ENCODE measurements around the gene USB1. TPM values are rescaled to one million over a fixed set of nuclear protein-coding genes. Genes with fewer than 3 reads are reported as not detected.

Gene USB1
- total and polyA plus RNA-seq, 2 experiments from 2014 or later: 79.6 to 118 TPM

- TF ChIP-seq, protein P1, sequence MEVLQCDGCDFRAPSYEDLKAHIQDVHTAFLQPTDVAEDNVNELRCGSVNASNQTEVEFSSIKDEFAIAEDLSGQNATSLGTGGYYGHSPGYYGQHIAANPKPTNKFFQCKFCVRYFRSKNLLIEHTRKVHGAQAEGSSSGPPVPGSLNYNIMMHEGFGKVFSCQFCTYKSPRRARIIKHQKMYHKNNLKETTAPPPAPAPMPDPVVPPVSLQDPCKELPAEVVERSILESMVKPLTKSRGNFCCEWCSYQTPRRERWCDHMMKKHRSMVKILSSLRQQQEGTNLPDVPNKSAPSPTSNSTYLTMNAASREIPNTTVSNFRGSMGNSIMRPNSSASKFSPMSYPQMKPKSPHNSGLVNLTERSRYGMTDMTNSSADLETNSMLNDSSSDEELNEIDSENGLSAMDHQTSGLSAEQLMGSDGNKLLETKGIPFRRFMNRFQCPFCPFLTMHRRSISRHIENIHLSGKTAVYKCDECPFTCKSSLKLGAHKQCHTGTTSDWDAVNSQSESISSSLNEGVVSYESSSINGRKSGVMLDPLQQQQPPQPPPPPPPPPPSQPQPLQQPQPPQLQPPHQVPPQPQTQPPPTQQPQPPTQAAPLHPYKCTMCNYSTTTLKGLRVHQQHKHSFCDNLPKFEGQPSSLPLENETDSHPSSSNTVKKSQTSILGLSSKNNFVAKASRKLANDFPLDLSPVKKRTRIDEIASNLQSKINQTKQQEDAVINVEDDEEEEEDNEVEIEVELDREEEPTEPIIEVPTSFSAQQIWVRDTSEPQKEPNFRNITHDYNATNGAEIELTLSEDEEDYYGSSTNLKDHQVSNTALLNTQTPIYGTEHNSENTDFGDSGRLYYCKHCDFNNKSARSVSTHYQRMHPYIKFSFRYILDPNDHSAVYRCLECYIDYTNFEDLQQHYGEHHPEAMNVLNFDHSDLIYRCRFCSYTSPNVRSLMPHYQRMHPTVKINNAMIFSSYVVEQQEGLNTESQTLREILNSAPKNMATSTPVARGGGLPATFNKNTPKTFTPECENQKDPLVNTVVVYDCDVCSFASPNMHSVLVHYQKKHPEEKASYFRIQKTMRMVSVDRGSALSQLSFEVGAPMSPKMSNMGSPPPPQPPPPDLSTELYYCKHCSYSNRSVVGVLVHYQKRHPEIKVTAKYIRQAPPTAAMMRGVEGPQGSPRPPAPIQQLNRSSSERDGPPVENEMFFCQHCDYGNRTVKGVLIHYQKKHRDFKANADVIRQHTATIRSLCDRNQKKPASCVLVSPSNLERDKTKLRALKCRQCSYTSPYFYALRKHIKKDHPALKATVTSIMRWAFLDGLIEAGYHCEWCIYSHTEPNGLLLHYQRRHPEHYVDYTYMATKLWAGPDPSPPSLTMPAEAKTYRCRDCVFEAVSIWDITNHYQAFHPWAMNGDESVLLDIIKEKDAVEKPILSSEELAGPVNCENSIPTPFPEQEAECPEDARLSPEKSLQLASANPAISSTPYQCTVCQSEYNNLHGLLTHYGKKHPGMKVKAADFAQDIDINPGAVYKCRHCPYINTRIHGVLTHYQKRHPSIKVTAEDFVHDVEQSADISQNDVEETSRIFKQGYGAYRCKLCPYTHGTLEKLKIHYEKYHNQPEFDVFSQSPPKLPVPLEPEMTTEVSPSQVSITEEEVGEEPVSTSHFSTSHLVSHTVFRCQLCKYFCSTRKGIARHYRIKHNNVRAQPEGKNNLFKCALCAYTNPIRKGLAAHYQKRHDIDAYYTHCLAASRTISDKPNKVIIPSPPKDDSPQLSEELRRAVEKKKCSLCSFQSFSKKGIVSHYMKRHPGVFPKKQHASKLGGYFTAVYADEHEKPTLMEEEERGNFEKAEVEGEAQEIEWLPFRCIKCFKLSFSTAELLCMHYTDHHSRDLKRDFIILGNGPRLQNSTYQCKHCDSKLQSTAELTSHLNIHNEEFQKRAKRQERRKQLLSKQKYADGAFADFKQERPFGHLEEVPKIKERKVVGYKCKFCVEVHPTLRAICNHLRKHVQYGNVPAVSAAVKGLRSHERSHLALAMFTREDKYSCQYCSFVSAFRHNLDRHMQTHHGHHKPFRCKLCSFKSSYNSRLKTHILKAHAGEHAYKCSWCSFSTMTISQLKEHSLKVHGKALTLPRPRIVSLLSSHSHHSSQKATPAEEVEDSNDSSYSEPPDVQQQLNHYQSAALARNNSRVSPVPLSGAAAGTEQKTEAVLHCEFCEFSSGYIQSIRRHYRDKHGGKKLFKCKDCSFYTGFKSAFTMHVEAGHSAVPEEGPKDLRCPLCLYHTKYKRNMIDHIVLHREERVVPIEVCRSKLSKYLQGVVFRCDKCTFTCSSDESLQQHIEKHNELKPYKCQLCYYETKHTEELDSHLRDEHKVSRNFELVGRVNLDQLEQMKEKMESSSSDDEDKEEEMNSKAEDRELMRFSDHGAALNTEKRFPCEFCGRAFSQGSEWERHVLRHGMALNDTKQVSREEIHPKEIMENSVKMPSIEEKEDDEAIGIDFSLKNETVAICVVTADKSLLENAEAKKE (CRISPR knock-in tag; IDR thresholded peaks at IDR 0.05): no peak
- no peak for TF ChIP-seq POLR2AphosphoS5 (IDR thresholded peaks at IDR 0.05; ENCODE audit: low read depth)
- no peak for TF ChIP-seq REST (IDR thresholded peaks at IDR 0.05; ENCODE audit: unreplicated experiment)
- TF ChIP-seq ZNF114 (CRISPR knock-in tag; IDR thresholded peaks at IDR 0.05): no peak
- TF ChIP-seq EZH2phosphoT487 (IDR thresholded peaks at IDR 0.05; ENCODE audit: unreplicated experiment): no peak
These were observed 40.9 kb upstream of the USB1 start (continued) for GRCh38 chr16:57960310-57960709.

GRCh38 chr16:57960826-57961472 is 40.3 kb upstream of the USB1 start:
- no peak overlapping the region for H3K4me2 ChIP-seq
- no peak overlapping the region for H2AFZ ChIP-seq
- no peaks in the 10 kb centered on the region for H3K27me3 ChIP-seq (ENCODE audit: insufficient read depth)
- DNase-seq (ENCODE audit: low spot score): no peak
- ATAC-seq: no peak
- 0 out of 2 replicates have a peak, but pooled peaks cover 2% of the 10 kb centered on the region for H3F3A ChIP-seq (replicated peaks; ENCODE audit: low read depth)
- no peaks in the 10 kb centered on the region for H3K36me3 Mint-ChIP-seq (ENCODE audit: low read depth)
- H3K4me3 ChIP-seq: no peak overlapping the region
- peaks cover 11% of the 10 kb centered on the region for H3K27me3 Mint-ChIP-seq (ENCODE audit: insufficient read depth, low read depth, poor library complexity)
- peaks cover 15% of the 10 kb centered on the region for H3K4me1 Mint-ChIP-seq
- no peaks in the 10 kb centered on the region for H3K9me2 ChIP-seq (ENCODE audit: insufficient read depth)
- H3K4me3 Mint-ChIP-seq: no peak overlapping the region
- no peak overlapping the region for H3K27ac ChIP-seq (ENCODE audit: low read depth)
- H3K9me3 Mint-ChIP-seq: no peaks in the 10 kb centered on the region
- H4K20me1 ChIP-seq (replicated peaks; ENCODE audit: insufficient read depth): no peaks in the 10 kb centered on the region
- no peaks in the 10 kb centered on the region for H3K36me3 ChIP-seq (ENCODE audit: insufficient read depth)
- H3K4me1 ChIP-seq (ENCODE audit: insufficient read depth): no peaks in the 10 kb centered on the region
- no peaks in the 10 kb centered on the region for H3K79me2 ChIP-seq (replicated peaks; ENCODE audit: insufficient read depth)
- no peak overlapping the region for H3K27ac Mint-ChIP-seq
- TF ChIP-seq, protein P1 (CRISPR knock-in tag; IDR thresholded peaks at IDR 0.05): no peak

All from GM23338 (cell line).